Epithelial cell of esophagus (primary cell): Measurements from ENCODE around the gene KCNC2.
A peak's percentile ranks its signal among the peaks of the same experiment; 100 is the strongest.

ENCODE experiments used
- DNase-seq: peaks from one replicate; pipeline ENCODE4 v3.0.0; 2010; ENCODE audit warnings: low read depth
- H3K4me3 ChIP-seq: 2 replicates; pipeline ENCODE4 v1.5.1; 2011; ENCODE audit warnings: mild to moderate bottlenecking, low read length, control low read depth
- CTCF ChIP-seq: IDR thresholded peaks from 2 replicates; pipeline ENCODE4 v1.5.1; 2011; ENCODE audit warnings: low read depth, mild to moderate bottlenecking, low read length, control low read depth, inconsistent platforms; ENCODE audit not compliant: insufficient read depth; ENCODE audit errors: missing control alignments

KCNC2 gene

DNA sequence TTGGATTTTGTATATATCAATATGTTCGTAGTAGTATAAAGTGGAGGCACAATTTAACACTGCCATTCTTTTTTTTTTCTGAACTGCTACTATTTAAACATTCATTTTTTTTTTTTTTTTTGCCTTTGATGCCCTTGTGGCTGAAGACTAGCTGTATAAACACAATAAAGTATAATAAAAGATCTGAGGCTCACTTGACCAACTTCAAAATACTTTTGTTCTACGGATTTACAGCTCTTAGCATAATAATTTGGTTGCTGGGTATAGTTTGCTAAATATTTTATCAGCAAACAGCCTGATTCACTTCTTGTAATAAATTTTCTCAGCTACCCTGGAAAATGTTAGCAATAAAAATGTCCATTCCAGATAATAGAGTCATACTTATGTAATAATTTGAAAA is 128.3 kb downstream of the KCNC2 start:
- no peak for DNase-seq
- no peak for TF ChIP-seq CTCF
- no peak overlapping the region for H3K4me3 ChIP-seq

- DNase-seq, result no peak
- H3K4me3 ChIP-seq, result no peak overlapping the region
- no peak for TF ChIP-seq CTCF
Measured at GRCh38 chr12:75080582-75080981, 129.1 kb downstream of the KCNC2 start.

DNA sequence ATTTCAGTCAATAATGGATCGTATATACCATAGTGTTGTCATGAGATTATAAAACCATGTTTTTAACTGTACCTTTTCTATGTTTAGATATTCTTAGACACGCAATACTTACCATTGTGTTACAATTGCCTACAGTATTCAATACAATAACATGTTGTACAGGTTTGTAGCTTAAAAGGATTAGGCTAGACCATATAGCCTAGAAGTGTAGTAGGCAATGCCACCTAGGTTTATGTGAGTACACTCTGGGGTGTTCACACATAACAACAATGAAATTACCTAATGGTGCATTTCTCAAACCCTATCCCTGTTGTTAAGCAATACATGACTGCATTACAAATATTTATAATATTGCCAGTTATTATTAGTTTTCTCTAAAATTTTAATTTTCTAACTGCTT is 144.2 kb downstream of the KCNC2 start:
- no peak for TF ChIP-seq CTCF
- no peak for DNase-seq
- H3K4me3 ChIP-seq, result no peak overlapping the region

GRCh38 chr12:75062691-75063090 is 146.9 kb downstream of the KCNC2 start:
- DNase-seq, result no peak
- no peak for TF ChIP-seq CTCF
- no peak overlapping the region for H3K4me3 ChIP-seq

DNA sequence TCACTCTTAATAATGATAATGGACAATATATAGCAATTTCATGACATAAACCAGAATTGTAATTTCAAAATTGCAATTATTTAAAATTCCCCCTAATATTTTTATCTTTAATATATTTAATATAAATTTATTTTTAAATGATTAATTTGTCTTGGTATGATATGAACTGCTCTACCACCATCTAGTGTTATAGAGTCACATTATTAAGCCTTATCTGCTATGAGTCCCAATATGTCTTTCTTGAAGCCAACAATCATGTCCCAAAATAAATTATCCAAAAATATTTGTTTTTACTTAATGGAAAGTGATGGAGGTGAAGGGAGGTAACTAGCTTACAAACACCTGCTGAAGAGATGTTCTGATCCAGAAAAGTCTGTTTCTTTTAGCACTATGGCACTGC is 151.4 kb downstream of the KCNC2 start:
- no peak overlapping the region for H3K4me3 ChIP-seq
- no peak for DNase-seq
- TF ChIP-seq CTCF, result peak; percentile 5

GRCh38 chr12:75048767-75049166 is 160.9 kb downstream of the KCNC2 start:
- no peak for TF ChIP-seq CTCF
- no peak overlapping the region for H3K4me3 ChIP-seq
- no peak for DNase-seq

DNA sequence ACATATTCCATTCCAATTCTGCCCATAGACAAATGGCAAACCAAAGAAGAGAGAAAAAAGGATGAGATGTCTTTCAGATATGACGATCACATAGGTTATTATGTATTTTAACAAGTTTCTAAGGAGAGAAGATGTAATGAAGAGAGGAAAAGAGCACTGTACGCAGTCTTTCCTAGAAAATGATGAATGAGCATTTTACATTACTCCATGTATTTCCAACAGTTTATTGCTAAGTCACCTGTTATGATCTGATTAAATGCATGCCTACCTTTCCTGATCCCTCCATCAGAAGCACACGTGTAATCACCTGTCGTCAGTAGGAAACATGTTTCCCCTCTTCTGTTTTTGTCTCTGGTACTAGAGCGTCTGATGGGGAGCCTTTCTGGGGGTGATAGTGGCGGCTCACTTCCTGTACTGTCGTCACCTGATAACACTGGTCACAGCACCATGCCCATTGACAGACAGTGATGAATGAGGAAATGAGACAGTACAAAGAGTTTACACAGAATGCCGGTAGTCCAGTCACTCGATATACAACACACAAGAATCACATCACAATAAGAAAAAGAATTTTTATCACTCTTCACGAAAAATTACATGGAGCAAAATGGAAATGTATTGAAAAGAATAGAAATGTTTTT is 161.6 kb downstream of the KCNC2 start:
- TF ChIP-seq CTCF, result no peak
- DNase-seq, result no peak

More for the DNA sequence above, 161.6 kb downstream of the KCNC2 start:
- H3K4me3 ChIP-seq, result no peak overlapping the region
